Endothelial cell of umbilical vein (primary cell): Measurements from ENCODE around the gene RPS6KA5. TPM values are rescaled to one million over a fixed set of nuclear protein-coding genes. Genes with fewer than 3 reads are reported as not detected.

Experiments used
- BruUV-seq: library from RNA; stranded (reverse); fragments of 400-500 nt; replicated peaks from 2 replicates; lab custom pipeline; 2021; lab: Mats Ljungman, UMichigan
- CTCF ChIA-PET: fragments of 300-600, 350-600 bp; sonication (Branson Sonifier 250); formaldehyde crosslinking; loops from one replicate; lab custom pipeline; 2021; ENCODE audit warnings: antibody characterized with exemption, inconsistent platforms; lab: Charles Lee
- POLR2A ChIA-PET: fragments of 300-600, 350-600 bp; sonication (Branson Sonifier 250); formaldehyde crosslinking; loops from one replicate; lab custom pipeline; 2021; ENCODE audit warnings: antibody characterized with exemption, inconsistent platforms; lab: Charles Lee
- DNase-seq: peaks from one replicate; pipeline ENCODE4 v3.0.0-alpha.2; 2011; ENCODE audit warnings: low read depth, low spot score
- FAIRE-seq: peaks from 2 replicates; lab custom pipeline; 2011; peaks lifted over from hg19 to GRCh38; lab: Jason Lieb, UNC
- H2AFZ ChIP-seq: 2 replicates; pipeline ENCODE4 v1.6.0; 2012; ENCODE audit warnings: low read depth, low read length, control low read depth, inconsistent platforms
- H3K27ac ChIP-seq: 2 replicates; pipeline ENCODE4 v1.5.1; 2011; ENCODE audit warnings: low read depth, mild to moderate bottlenecking, control low read depth, low read length, moderate library complexity; ENCODE audit not compliant: insufficient read depth
- H3K27me3 ChIP-seq, 2 experiments: 2 replicates each; pipeline versions ENCODE4 v1.6.0 to v1.6.1; 2011; ENCODE audit warnings: low read length in 2 of 2, mixed read lengths in 1 of 2; ENCODE audit not compliant: control insufficient read depth in 2 of 2, insufficient read depth in 2 of 2
- H3K36me3 ChIP-seq, 2 experiments: 2 replicates in 1 of 2; 3 replicates in 1 of 2; pipeline ENCODE4 v1.5.1; 2011; ENCODE audit warnings: low read length in 2 of 2, mild to moderate bottlenecking in 1 of 2, moderate library complexity in 1 of 2; ENCODE audit not compliant: control insufficient read depth in 2 of 2, insufficient read depth in 2 of 2; ENCODE audit errors: extremely low read depth in 1 of 2
- H3K4me1 ChIP-seq: 3 replicates; pipeline ENCODE4 v1.5.1; 2011; ENCODE audit warnings: mild to moderate bottlenecking, low read length; ENCODE audit not compliant: control insufficient read depth, insufficient read depth; ENCODE audit errors: extremely low read depth
- H3K4me2 ChIP-seq: 2 replicates; pipeline ENCODE4 v1.6.1; 2011; ENCODE audit warnings: low read length, control low read depth, mixed read lengths; ENCODE audit not compliant: insufficient read depth
- H3K4me3 ChIP-seq, 3 experiments: fragments of 200-600 bp in 1 of 3; sonication (generic), shearing (Covaris generic) in 1 of 3; replicated peaks in 1 of 3; 2 replicates each; pipeline ENCODE4 v1.5.1; 2011 to 2016; ENCODE audit warnings: control low read depth in 3 of 3, low read length in 3 of 3, mild to moderate bottlenecking in 2 of 3, inconsistent platforms in 1 of 3, low read depth in 1 of 3, moderate library complexity in 1 of 3; ENCODE audit not compliant: insufficient read depth in 1 of 3
- H3K79me2 ChIP-seq: 2 replicates; pipeline ENCODE4 v1.6.0; 2012; ENCODE audit warnings: low read length, inconsistent platforms; ENCODE audit not compliant: control insufficient read depth, insufficient read depth
- H3K9ac ChIP-seq: replicated peaks from 2 replicates; pipeline ENCODE3; 2011; ENCODE audit warnings: low read length, control low read depth; ENCODE audit not compliant: insufficient read depth; ENCODE audit errors: extremely low read depth
- H3K9me1 ChIP-seq: replicated peaks from 3 replicates; pipeline ENCODE4 v1.6.0; 2011; ENCODE audit warnings: mild to moderate bottlenecking, low read length; ENCODE audit not compliant: control insufficient read depth, insufficient read depth; ENCODE audit errors: extremely low read depth
- H3K9me3 ChIP-seq: replicated peaks from 2 replicates; pipeline ENCODE4 v1.5.1; 2012; ENCODE audit warnings: low read length, inconsistent platforms; ENCODE audit not compliant: control insufficient read depth, insufficient read depth
- H4K20me1 ChIP-seq: replicated peaks from 2 replicates; pipeline ENCODE3; 2011; ENCODE audit warnings: mild to moderate bottlenecking, low read length; ENCODE audit not compliant: control insufficient read depth, insufficient read depth; ENCODE audit errors: extremely low read depth
- CTCF ChIP-seq, 2 donors: IDR thresholded peaks; 1 replicate in 1 of 2; 2 replicates in 1 of 2; pipeline ENCODE4 v1.5.1; 2011; ENCODE audit warnings: low read length in 2 of 2, mild to moderate bottlenecking in 2 of 2, moderate library complexity in 2 of 2, control low read depth in 1 of 2, inconsistent platforms in 1 of 2, low read depth in 1 of 2; ENCODE audit not compliant: insufficient read depth in 1 of 2; ENCODE audit errors: extremely low read depth in 1 of 2
- EZH2 ChIP-seq: IDR thresholded peaks from 2 replicates; pipeline ENCODE4 v1.6.1; 2012; ENCODE audit warnings: borderline replicate concordance, low read depth, mild to moderate bottlenecking, moderate library complexity, low read length, inconsistent platforms; ENCODE audit not compliant: severe bottlenecking
- FOS ChIP-seq: IDR thresholded peaks from 2 replicates; pipeline ENCODE4 v1.6.1; 2011; ENCODE audit warnings: mild to moderate bottlenecking, low read length, moderate library complexity, borderline replicate concordance; ENCODE audit not compliant: insufficient read depth
- GATA2 ChIP-seq: IDR thresholded peaks from 2 replicates; pipeline ENCODE4 v1.7.0; 2011; ENCODE audit warnings: low read depth, mild to moderate bottlenecking, moderate library complexity, mixed read lengths, low read length; ENCODE audit not compliant: insufficient read length, insufficient read depth
- MAX ChIP-seq: IDR thresholded peaks from 2 replicates; pipeline ENCODE4 v1.6.1; 2011; ENCODE audit not compliant: insufficient read depth, insufficient read length
- MYC ChIP-seq: IDR thresholded peaks from one replicate; pipeline ENCODE4 v1.6.1; 2011; ENCODE audit warnings: mild to moderate bottlenecking, low read depth, low read length
- POLR2A ChIP-seq: IDR thresholded peaks from 2 replicates; pipeline ENCODE4 v1.6.1; 2012; ENCODE audit warnings: low read depth, mild to moderate bottlenecking, control low read depth, low read length
- dilution Hi-C: fragments of 300-500 bp; cut with MboI; formaldehyde crosslinking; loops from one replicate; pipeline ENCODE4 v1.15.0; 2019; ENCODE audit warnings: low sequenced_read_pairs; ENCODE audit not compliant: extremely low pct_ligation_motif_present
- intact Hi-C: fragments of 100-400 bp; cut with micrococcal nuclease; formaldehyde crosslinking; loops from one replicate; pipeline ENCODE4 v1.10.0; 2022
- polyA plus RNA-seq, 4 experiments: library from polyadenylated mRNA; depleted of rRNA in 3 of 4; stranded (reverse) in 3 of 4; unstranded in 1 of 4; fragments of >200 nt; gene quantifications; 2 replicates each; pipeline versions ENCODE4 v1.2.1 to v1.2.3, GENCODE V29; 2011 to 2012; ENCODE audit warnings: missing spikeins in 1 of 4
- total RNA-seq: library from RNA; stranded (reverse); gene quantifications from 2 replicates; pipeline ENCODE4 v1.2.3, GENCODE V29; 2021

RPS6KA5 gene
- total and polyA plus RNA-seq, 2 donors (not counting 3 experiments of a cell fraction or from before 2014, with no cell fraction given): 2.9 to 5.4 TPM

GRCh38 chr14:91048265-91048664 is 12.2 kb downstream of the RPS6KA5 start:
- Histone ChIP-seq H3K27me3 (no peaks in the 10 kb centered on the region), H4K20me1 (no peaks in the 10 kb centered on the region), H3K4me3 (no peak overlapping the region), H3K79me2 (no peaks in the 10 kb centered on the region), H3K9me1 (no peaks in the 10 kb centered on the region), H3K9me3 (no peaks in the 10 kb centered on the region), H3K9ac (no peak overlapping the region), H3K27ac (no peak overlapping the region), H3K4me2 (no peak overlapping the region), H3K36me3 (no peaks in the 10 kb centered on the region), H2AFZ (no peak overlapping the region), H3K4me1 (no peaks in the 10 kb centered on the region)
- intact Hi-C loops (no loop called here), dilution Hi-C loops (no loop called here)
- no TSS peak for BruUV-seq
- TF ChIP-seq EZH2 (no peak), MYC (no peak), CTCF (IDR thresholded peaks at IDR 0.05; ENCODE audit: extremely low read depth in 1 of 2, insufficient read depth in 1 of 2, low read depth in 1 of 2, low read length in 2 of 2) (no peak), FOS (no peak), POLR2A (no peak), GATA2 (no peak), MAX (no peak)
- POLR2A ChIA-PET: no interaction called here
- FAIRE-seq: no peak
- CTCF ChIA-PET: interaction anchor here (0.8 to 1.4 kb wide), 4 partner anchors 11 to 125 kb away, joined by 3 to 7 read pairs (median 3); partner anchors contain the start of gene RPS6KA5
- DNase-seq: no peak
